Measurements from ENCODE around the gene ZNF492.
A peak's percentile ranks its signal among the peaks of the same experiment; 100 is the strongest.
"Not testable (repeated sequence)": the region's sequence is repeated elsewhere in the genome, so short reads cannot be mapped to it uniquely, and the experiment has no call there.

The ZNF492 gene

GRCh38 chr19:22633706-22634449, at the start of gene ZNF492:
TSS of gene ZNF492 (plus strand) at chr19:22634324. CDS start at chr19:22653400, 19,076 bp downstream.
- H3K36me3 Mint-ChIP-seq (ENCODE audit: low read depth), result not testable (repeated sequence)

GRCh38 chr19:22595422-22595821, 38.7 kb upstream of the ZNF492 start:
- Mint-ChIP-seq H3K4me3 (no peak overlapping the region), H3K9me3 (peaks cover 16% of the 10 kb centered on the region), H3K36me3 (ENCODE audit: low read depth) (no peaks in the 10 kb centered on the region), H3K4me1 (ENCODE audit: low read depth) (no peaks in the 10 kb centered on the region), H3K27ac (no peak overlapping the region), H3K27me3 (no peaks in the 10 kb centered on the region)

More at GRCh38 chr19:22633706-22634449, at the start of gene ZNF492:
- peak within 1 kb of the TSS; percentile 92 for H3K4me3 Mint-ChIP-seq
- not testable (repeated sequence) for H3K9me3 Mint-ChIP-seq; H3K27me3 Mint-ChIP-seq; H3K4me1 Mint-ChIP-seq (ENCODE audit: low read depth)
- peak within 1 kb of the TSS; percentile 67 for H3K27ac Mint-ChIP-seq

GRCh38 chr19:22595918-22596341, 38.2 kb upstream of the ZNF492 start:
- Mint-ChIP-seq H3K4me1 (ENCODE audit: low read depth) (no peaks in the 10 kb centered on the region), H3K27ac (no peak overlapping the region), H3K36me3 (ENCODE audit: low read depth) (no peaks in the 10 kb centered on the region), H3K9me3 (peaks cover 15% of the 10 kb centered on the region), H3K27me3 (no peaks in the 10 kb centered on the region), H3K4me3 (no peak overlapping the region)

GRCh38 chr19:22600690-22601648, 33.2 kb upstream of the ZNF492 start:
- Mint-ChIP-seq H3K4me3 (no peak overlapping the region), H3K27ac (no peak overlapping the region), H3K9me3 (peaks cover 9% of the 10 kb centered on the region), H3K27me3 (no peaks in the 10 kb centered on the region), H3K36me3 (ENCODE audit: low read depth) (no peaks in the 10 kb centered on the region), H3K4me1 (ENCODE audit: low read depth) (no peaks in the 10 kb centered on the region)

GRCh38 chr19:22601906-22602630, 32.1 kb upstream of the ZNF492 start:
- Mint-ChIP-seq H3K4me3 (no peak overlapping the region), H3K4me1 (ENCODE audit: low read depth) (no peaks in the 10 kb centered on the region), H3K9me3 (peaks cover 15% of the 10 kb centered on the region), H3K36me3 (ENCODE audit: low read depth) (no peaks in the 10 kb centered on the region), H3K27me3 (no peaks in the 10 kb centered on the region), H3K27ac (no peak overlapping the region)

- H3K27me3 Mint-ChIP-seq, result no peaks in the 10 kb centered on the region
Observed at GRCh38 chr19:22602631-22603272, 31.4 kb upstream of the ZNF492 start.

GRCh38 chr19:22603518-22604440, 30.3 kb upstream of the ZNF492 start:
- H3K27ac Mint-ChIP-seq, result no peak overlapping the region
- H3K9me3 Mint-ChIP-seq, result peaks cover 15% of the 10 kb centered on the region
- no peaks in the 10 kb centered on the region for H3K4me1 Mint-ChIP-seq (ENCODE audit: low read depth)
- no peak overlapping the region for H3K4me3 Mint-ChIP-seq
- H3K36me3 Mint-ChIP-seq (ENCODE audit: low read depth), result no peaks in the 10 kb centered on the region
- no peaks in the 10 kb centered on the region for H3K27me3 Mint-ChIP-seq

More at GRCh38 chr19:22602631-22603272, 31.4 kb upstream of the ZNF492 start:
- no peaks in the 10 kb centered on the region for H3K36me3 Mint-ChIP-seq (ENCODE audit: low read depth)
- peaks cover 15% of the 10 kb centered on the region for H3K9me3 Mint-ChIP-seq
- no peak overlapping the region for H3K27ac Mint-ChIP-seq
- no peaks in the 10 kb centered on the region for H3K4me1 Mint-ChIP-seq (ENCODE audit: low read depth)
- H3K4me3 Mint-ChIP-seq, result no peak overlapping the region

GRCh38 chr19:22604571-22605274, 29.4 kb upstream of the ZNF492 start:
- H3K27me3 Mint-ChIP-seq, result no peaks in the 10 kb centered on the region
- H3K36me3 Mint-ChIP-seq (ENCODE audit: low read depth), result no peaks in the 10 kb centered on the region
- peaks cover 8% of the 10 kb centered on the region for H3K9me3 Mint-ChIP-seq
- no peak overlapping the region for H3K4me3 Mint-ChIP-seq
- no peaks in the 10 kb centered on the region for H3K4me1 Mint-ChIP-seq (ENCODE audit: low read depth)
- H3K27ac Mint-ChIP-seq, result no peak overlapping the region

GRCh38 chr19:22605275-22606211, 28.6 kb upstream of the ZNF492 start:
- Mint-ChIP-seq H3K27me3 (no peaks in the 10 kb centered on the region), H3K36me3 (ENCODE audit: low read depth) (no peaks in the 10 kb centered on the region), H3K27ac (no peak overlapping the region), H3K4me3 (no peak overlapping the region), H3K9me3 (peaks cover 11% of the 10 kb centered on the region), H3K4me1 (ENCODE audit: low read depth) (no peaks in the 10 kb centered on the region)

- no peak overlapping the region for H3K4me3 Mint-ChIP-seq
- no peaks in the 10 kb centered on the region for H3K27me3 Mint-ChIP-seq
- H3K27ac Mint-ChIP-seq, result no peak overlapping the region
- no peaks in the 10 kb centered on the region for H3K4me1 Mint-ChIP-seq (ENCODE audit: low read depth)
- H3K9me3 Mint-ChIP-seq, result peaks cover 11% of the 10 kb centered on the region
- H3K36me3 Mint-ChIP-seq (ENCODE audit: low read depth), result no peaks in the 10 kb centered on the region
Observed at GRCh38 chr19:22606212-22606553, 27.9 kb upstream of the ZNF492 start.

- Mint-ChIP-seq H3K27me3 (no peaks in the 10 kb centered on the region), H3K9me3 (peaks cover 11% of the 10 kb centered on the region), H3K36me3 (ENCODE audit: low read depth) (no peaks in the 10 kb centered on the region), H3K4me1 (ENCODE audit: low read depth) (no peaks in the 10 kb centered on the region), H3K4me3 (no peak overlapping the region), H3K27ac (no peak overlapping the region)
Observed at GRCh38 chr19:22606954-22607652, 27.0 kb upstream of the ZNF492 start.
